GM12878 (cell line): ENCODE measurements around the gene TFR2. TPM values are rescaled to one million over a fixed set of nuclear protein-coding genes. Genes with fewer than 3 reads are reported as not detected.

ENCODE experiments used
- CHD1 ChIP-seq: IDR thresholded peaks from 2 replicates; pipeline ENCODE4 v1.6.1; 2012; ENCODE audit warnings: low read depth, low read length, improper control_type of control experiment
- EP300 ChIP-seq, 2 experiments: fragments of 150-350 bp in 1 of 2; IDR thresholded peaks; 2 replicates each; pipeline ENCODE4 v1.6.1; 2011 to 2012; ENCODE audit warnings: low read depth in 2 of 2, low read length in 2 of 2, borderline replicate concordance in 1 of 2, improper control_type of control experiment in 1 of 2, inconsistent platforms in 1 of 2; ENCODE audit not compliant: control insufficient read depth in 1 of 2
- ESRRA ChIP-seq: IDR thresholded peaks from 2 replicates; pipeline ENCODE4 v1.6.1; 2012; ENCODE audit warnings: mild to moderate bottlenecking, low read length, improper control_type of control experiment
- IKZF2 ChIP-seq, 2 experiments: fragments of 450-650 bp; IDR thresholded peaks; 2 replicates each; pipeline ENCODE4 v1.6.1; 2017; ENCODE audit warnings: mild to moderate bottlenecking in 2 of 2, moderate library complexity in 2 of 2
- JUND ChIP-seq: IDR thresholded peaks from 2 replicates; pipeline ENCODE4 v1.6.1; 2012; ENCODE audit warnings: low read depth, mild to moderate bottlenecking, low read length, improper control_type of control experiment, moderate library complexity
- KAT2A ChIP-seq: conservative IDR thresholded peaks from 2 replicates; pipeline ENCODE4 v1.6.1; 2011; ENCODE audit warnings: low read depth, low read length; ENCODE audit not compliant: control insufficient read depth
- KLF5 ChIP-seq: fragments of 450-650 bp; IDR thresholded peaks from 2 replicates; pipeline ENCODE4 v1.6.1; 2014; ENCODE audit warnings: mild to moderate bottlenecking; ENCODE audit not compliant: partially characterized antibody
- MEF2B ChIP-seq: fragments of 450-650 bp; IDR thresholded peaks from 2 replicates; pipeline ENCODE4 v1.6.1; 2018; ENCODE audit warnings: mild to moderate bottlenecking, moderate library complexity; ENCODE audit not compliant: partially characterized antibody, poor library complexity, severe bottlenecking
- MTA3 ChIP-seq: IDR thresholded peaks from 2 replicates; pipeline ENCODE4 v1.6.1; 2012; ENCODE audit warnings: low read length, inconsistent platforms, borderline replicate concordance
- NFIC ChIP-seq: IDR thresholded peaks from 2 replicates; pipeline ENCODE4 v1.6.1; 2012; ENCODE audit warnings: low read depth, mild to moderate bottlenecking, inconsistent platforms, low read length, moderate library complexity
- NR2C1 ChIP-seq: fragments of 450-650 bp; IDR thresholded peaks from 2 replicates; pipeline ENCODE4 v1.6.1; 2017; ENCODE audit warnings: antibody characterized with exemption, mild to moderate bottlenecking, moderate library complexity
- SMAD1 ChIP-seq: fragments of 450-650 bp; IDR thresholded peaks from 2 replicates; pipeline ENCODE4 v1.6.1; 2018; ENCODE audit warnings: mild to moderate bottlenecking, low read depth; ENCODE audit not compliant: partially characterized antibody
- SP1 ChIP-seq: IDR thresholded peaks from one replicate; pipeline ENCODE4 v1.6.1; 2011; ENCODE audit warnings: low read depth, low read length
- YBX1 ChIP-seq: fragments of 450-650 bp; IDR thresholded peaks from 2 replicates; pipeline ENCODE4 v1.6.1; 2016; ENCODE audit warnings: antibody characterized with exemption
- polyA plus RNA-seq, 11 experiments: library from polyadenylated mRNA; depleted of rRNA in 4 of 11; unstranded in 6 of 11; stranded (reverse) in 5 of 11; fragments of >200 nt; fragmentation: Nextera tagmentation in 4 of 11; fragmentation: Illumina TruSeq in 1 of 11; extraction: Ambion mirVana in 4 of 11; extraction: Trizol in 1 of 11; gene quantifications; 1 replicate in 1 of 11; 2 replicates in 10 of 11; pipeline versions ENCODE4 v1.2.1 to v1.2.3, GENCODE V29; 2011 to 2016; ENCODE audit warnings: inconsistent platforms in 2 of 11, missing spikeins in 2 of 11, low read depth in 1 of 11
- total RNA-seq, 4 experiments: library from RNA; depleted of rRNA in 3 of 4; stranded (reverse); fragments of >200 nt in 3 of 4; fragmentation: Illumina TruSeq in 1 of 4; extraction: Trizol in 1 of 4; gene quantifications; 2 replicates each; pipeline versions ENCODE4 v1.2.1 to v1.2.3, GENCODE V29; 2013 to 2021
- TF ChIP-seq, protein P1 (sequence below): fragments of 450-650 bp; IDR thresholded peaks from 2 replicates; pipeline ENCODE4 v1.6.1; 2017; ENCODE audit warnings: low read depth, mild to moderate bottlenecking, moderate library complexity
- TF ChIP-seq, protein P2 (sequence below): fragments of 450-650 bp; formaldehyde crosslinking; IDR thresholded peaks from 2 replicates; pipeline ENCODE4 v1.4.0; 2022; ENCODE audit warnings: mild to moderate bottlenecking, moderate library complexity
- TF ChIP-seq, protein P3 (sequence below): IDR thresholded peaks from 2 replicates; pipeline ENCODE4 v1.6.1; 2011; ENCODE audit warnings: low read depth, low read length, improper control_type of control experiment, borderline replicate concordance
- TF ChIP-seq, protein P4 (sequence below): IDR thresholded peaks from 2 replicates; pipeline ENCODE4 v1.6.1; 2011; ENCODE audit warnings: borderline replicate concordance, low read depth, mild to moderate bottlenecking, moderate library complexity, low read length; ENCODE audit not compliant: insufficient read depth, poor library complexity, severe bottlenecking

Gene TFR2
- total and polyA plus RNA-seq, 10 of the 15 experiments (the other 5 are each of a cell fraction or from before 2014, with no cell fraction given), result 0.30 to 7.2 (median 1.8) TPM

DNA sequence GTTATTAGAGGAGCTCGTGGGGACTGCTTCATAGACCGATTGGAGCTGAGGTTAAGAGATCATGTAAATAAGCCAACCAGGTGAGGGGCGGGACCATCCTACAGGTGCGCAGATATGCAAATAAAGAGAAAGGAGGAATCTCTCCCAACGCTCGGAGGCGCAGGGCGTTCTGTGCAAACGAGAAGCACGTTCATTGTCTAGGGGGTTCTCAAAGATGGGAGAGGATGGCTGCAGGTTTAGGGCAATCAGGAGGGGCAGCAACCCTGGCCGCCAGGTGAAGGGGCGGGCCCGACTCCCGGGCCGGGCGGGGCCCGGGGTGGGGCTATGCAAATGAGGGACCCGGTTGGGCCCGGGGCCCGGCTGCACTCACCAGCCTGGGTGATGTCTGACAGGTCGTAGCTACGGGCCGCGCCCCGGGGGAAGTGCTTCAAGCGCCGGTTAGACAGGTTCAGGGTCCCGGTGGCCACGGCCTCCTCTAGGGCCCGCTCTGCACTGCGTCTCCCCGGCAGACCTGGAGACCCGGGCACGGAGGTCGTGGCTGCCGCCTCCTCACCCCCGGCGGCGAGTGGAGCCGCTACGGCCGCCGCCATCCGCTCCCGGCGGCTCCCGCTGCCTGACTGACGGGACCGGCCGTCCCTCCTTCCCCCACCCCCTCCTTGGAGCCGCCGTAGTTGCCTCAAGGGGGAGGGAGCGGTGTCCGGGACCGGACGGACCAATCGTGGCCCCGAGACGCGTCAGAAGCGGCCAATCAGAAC is 55.7 kb downstream of the TFR2 start, which contains the start of gene LRCH4 (continued):
- TF ChIP-seq EP300 (IDR thresholded peaks at IDR 0.05; ENCODE audit: borderline replicate concordance in 1 of 2, control insufficient read depth in 1 of 2, low read depth in 2 of 2, low read length in 2 of 2), result peak in 1 of 2 experiments; percentile 52; a peak in 1 of 4 replicates
- no peak for TF ChIP-seq SP1
- no peak for TF ChIP-seq NR2C1
- TF ChIP-seq SMAD1, result no peak
- TF ChIP-seq, protein P1, sequence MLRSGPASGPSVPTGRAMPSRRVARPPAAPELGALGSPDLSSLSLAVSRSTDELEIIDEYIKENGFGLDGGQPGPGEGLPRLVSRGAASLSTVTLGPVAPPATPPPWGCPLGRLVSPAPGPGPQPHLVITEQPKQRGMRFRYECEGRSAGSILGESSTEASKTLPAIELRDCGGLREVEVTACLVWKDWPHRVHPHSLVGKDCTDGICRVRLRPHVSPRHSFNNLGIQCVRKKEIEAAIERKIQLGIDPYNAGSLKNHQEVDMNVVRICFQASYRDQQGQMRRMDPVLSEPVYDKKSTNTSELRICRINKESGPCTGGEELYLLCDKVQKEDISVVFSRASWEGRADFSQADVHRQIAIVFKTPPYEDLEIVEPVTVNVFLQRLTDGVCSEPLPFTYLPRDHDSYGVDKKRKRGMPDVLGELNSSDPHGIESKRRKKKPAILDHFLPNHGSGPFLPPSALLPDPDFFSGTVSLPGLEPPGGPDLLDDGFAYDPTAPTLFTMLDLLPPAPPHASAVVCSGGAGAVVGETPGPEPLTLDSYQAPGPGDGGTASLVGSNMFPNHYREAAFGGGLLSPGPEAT, result peak; percentile 85
- no peak for TF ChIP-seq KLF5
- TF ChIP-seq KAT2A, result no peak
- TF ChIP-seq IKZF2 (IDR thresholded peaks at IDR 0.05), result peak in 1 of 2 experiments; percentile 14; a peak in 1 of 4 replicates
- no peak; the same call in 1 of the 2 replicates for TF ChIP-seq CHD1
- TF ChIP-seq MTA3, result no peak
- TF ChIP-seq, protein P2, sequence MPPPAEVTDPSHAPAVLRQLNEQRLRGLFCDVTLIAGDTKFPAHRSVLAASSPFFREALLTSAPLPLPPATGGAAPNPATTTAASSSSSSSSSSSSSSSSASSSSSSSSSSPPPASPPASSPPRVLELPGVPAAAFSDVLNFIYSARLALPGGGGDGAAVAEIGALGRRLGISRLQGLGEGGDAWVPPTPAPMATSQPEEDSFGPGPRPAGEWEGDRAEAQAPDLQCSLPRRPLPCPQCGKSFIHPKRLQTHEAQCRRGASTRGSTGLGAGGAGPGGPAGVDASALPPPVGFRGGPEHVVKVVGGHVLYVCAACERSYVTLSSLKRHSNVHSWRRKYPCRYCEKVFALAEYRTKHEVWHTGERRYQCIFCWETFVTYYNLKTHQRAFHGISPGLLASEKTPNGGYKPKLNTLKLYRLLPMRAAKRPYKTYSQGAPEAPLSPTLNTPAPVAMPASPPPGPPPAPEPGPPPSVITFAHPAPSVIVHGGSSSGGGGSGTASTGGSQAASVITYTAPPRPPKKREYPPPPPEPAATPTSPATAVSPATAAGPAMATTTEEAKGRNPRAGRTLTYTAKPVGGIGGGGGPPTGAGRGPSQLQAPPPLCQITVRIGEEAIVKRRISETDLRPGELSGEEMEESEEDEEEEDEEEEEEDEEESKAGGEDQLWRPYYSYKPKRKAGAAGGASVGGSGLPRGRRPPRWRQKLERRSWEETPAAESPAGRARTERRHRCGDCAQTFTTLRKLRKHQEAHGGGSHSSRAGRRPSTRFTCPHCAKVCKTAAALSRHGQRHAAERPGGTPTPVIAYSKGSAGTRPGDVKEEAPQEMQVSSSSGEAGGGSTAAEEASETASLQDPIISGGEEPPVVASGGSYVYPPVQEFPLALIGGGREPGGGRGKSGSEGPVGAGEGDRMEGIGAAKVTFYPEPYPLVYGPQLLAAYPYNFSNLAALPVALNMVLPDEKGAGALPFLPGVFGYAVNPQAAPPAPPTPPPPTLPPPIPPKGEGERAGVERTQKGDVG (CRISPR knock-in tag), result 0 out of 2 replicates have a peak, but pooled peaks have one; percentile 53
- TF ChIP-seq JUND, result no peak
- TF ChIP-seq MEF2B, result no peak
- no peak for TF ChIP-seq NFIC
- TF ChIP-seq, protein P3, sequence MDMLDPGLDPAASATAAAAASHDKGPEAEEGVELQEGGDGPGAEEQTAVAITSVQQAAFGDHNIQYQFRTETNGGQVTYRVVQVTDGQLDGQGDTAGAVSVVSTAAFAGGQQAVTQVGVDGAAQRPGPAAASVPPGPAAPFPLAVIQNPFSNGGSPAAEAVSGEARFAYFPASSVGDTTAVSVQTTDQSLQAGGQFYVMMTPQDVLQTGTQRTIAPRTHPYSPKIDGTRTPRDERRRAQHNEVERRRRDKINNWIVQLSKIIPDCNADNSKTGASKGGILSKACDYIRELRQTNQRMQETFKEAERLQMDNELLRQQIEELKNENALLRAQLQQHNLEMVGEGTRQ, result no peak
- no peak for TF ChIP-seq YBX1
- TF ChIP-seq, protein P4, sequence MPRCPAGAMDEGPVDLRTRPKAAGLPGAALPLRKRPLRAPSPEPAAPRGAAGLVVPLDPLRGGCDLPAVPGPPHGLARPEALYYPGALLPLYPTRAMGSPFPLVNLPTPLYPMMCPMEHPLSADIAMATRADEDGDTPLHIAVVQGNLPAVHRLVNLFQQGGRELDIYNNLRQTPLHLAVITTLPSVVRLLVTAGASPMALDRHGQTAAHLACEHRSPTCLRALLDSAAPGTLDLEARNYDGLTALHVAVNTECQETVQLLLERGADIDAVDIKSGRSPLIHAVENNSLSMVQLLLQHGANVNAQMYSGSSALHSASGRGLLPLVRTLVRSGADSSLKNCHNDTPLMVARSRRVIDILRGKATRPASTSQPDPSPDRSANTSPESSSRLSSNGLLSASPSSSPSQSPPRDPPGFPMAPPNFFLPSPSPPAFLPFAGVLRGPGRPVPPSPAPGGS, result no peak
- TF ChIP-seq ESRRA, result no peak; the same call in 1 of the 2 replicates
